ENCODE results near the gene LRRC28. TPM values are rescaled to one million over a fixed set of nuclear protein-coding genes. Genes with fewer than 3 reads are reported as not detected.

Gene LRRC28
- polyA plus RNA-seq, 1 of the 3 experiments (the other 2 are of a cell fraction) = 15.2 TPM

- DNase-seq = peak; percentile 10
- H3K9me3 ChIP-seq = no peaks in the 10 kb centered on the region
- CTCF ChIA-PET = no interaction called here
These were observed 188.7 kb downstream of the LRRC28 start for GRCh38 chr15:99440029-99440428.

More at GRCh38 chr15:99440029-99440428, 188.7 kb downstream of the LRRC28 start:
- Histone ChIP-seq H3K9me2 (no peaks in the 10 kb centered on the region), H3K4me1 (ENCODE audit: control insufficient read depth in 1 of 2, insufficient read depth in 2 of 2, low read depth in 1 of 2, low read length in 1 of 2) (peaks cover 8 to 18% of the 10 kb centered on the region in 2 experiments; a peak in 3 of 4 replicates), H3K27ac (ENCODE audit: low read depth in 2 of 2, low read length in 1 of 2) (no peak overlapping the region), H3K36me3 (replicated peaks in 1 of 2; ENCODE audit: control insufficient read depth in 1 of 2, insufficient read depth in 2 of 2, low read length in 1 of 2) (no peaks in the 10 kb centered on the region), H4K20me1 (ENCODE audit: insufficient read depth) (no peaks in the 10 kb centered on the region), H2AFZ (ENCODE audit: low read depth) (no peak overlapping the region), H3K79me2 (ENCODE audit: insufficient read depth) (no peaks in the 10 kb centered on the region), H3K4me2 (no peak overlapping the region), H3K27me3 (ENCODE audit: insufficient read depth) (no peaks in the 10 kb centered on the region), H3K9ac (no peak overlapping the region), H3K4me3 (ENCODE audit: low read depth in 2 of 2, low read length in 1 of 2) (no peak overlapping the region), H3F3A (replicated peaks; ENCODE audit: insufficient read depth) (peaks cover 7% of the 10 kb centered on the region)
- POLR2A ChIA-PET = no interaction called here
- TF ChIP-seq TAF1 (IDR thresholded peaks at IDR 0.05; ENCODE audit: borderline replicate concordance, low read depth, low read length) (no peak), ZBTB33 (IDR thresholded peaks at IDR 0.05; ENCODE audit: borderline replicate concordance, low read depth) (no peak), RXRA (IDR thresholded peaks at IDR 0.05; ENCODE audit: borderline replicate concordance, low read depth) (no peak), USF2 (IDR thresholded peaks at IDR 0.05; ENCODE audit: borderline replicate concordance, low read depth, low read length) (no peak), RAD21 (IDR thresholded peaks at IDR 0.05; ENCODE audit: low read length) (no peak), EZH2phosphoT487 (IDR thresholded peaks at IDR 0.05; ENCODE audit: borderline replicate concordance, low read depth) (no peak), NRF1 (IDR thresholded peaks at IDR 0.05; ENCODE audit: low read depth, low read length) (no peak), PBX3 (IDR thresholded peaks at IDR 0.05) (no peak), IRF3 (IDR thresholded peaks at IDR 0.05; ENCODE audit: low read depth, low read length) (no peak), FOXJ3 (CRISPR knock-in tag; IDR thresholded peaks at IDR 0.05) (no peak), SMC3 (IDR thresholded peaks at IDR 0.05; ENCODE audit: low read depth, low read length) (no peak), GABPA (IDR thresholded peaks at IDR 0.05; ENCODE audit: low read depth) (no peak), FOSL2 (IDR thresholded peaks at IDR 0.05; ENCODE audit: borderline replicate concordance, low read depth) (no peak)
- 82% methylated on average over 9 of the region's 9 CpGs for whole genome bisulfite sequencing (ENCODE audit: low lambda C conversion rate)

Other genes with a start within 250 kb of the LRRC28 start
- gene PGPEP1L, start 243.7 kb upstream of the LRRC28 start, polyA plus RNA-seq (2012; rRNA removed) = not detected in 2 replicates
- 4.3 and 5.0 TPM in 2 replicates for gene SYNM, start 146.4 kb upstream of the LRRC28 start, polyA plus RNA-seq (2012; rRNA removed)
- 0.79 and 0.91 TPM in 2 replicates for gene TTC23, start 1.9 kb upstream of the LRRC28 start, polyA plus RNA-seq (2012; rRNA removed)